Measurements from ENCODE around the gene ATRN.

The ATRN gene

GRCh38 chr20:3543901-3544507 lies 73.2 kb downstream of the ATRN start:
- H3K27ac ChIP-seq: no peak overlapping the region
- no peak for TF ChIP-seq ZFX (IDR thresholded peaks at IDR 0.05)
- TF ChIP-seq, protein P1, sequence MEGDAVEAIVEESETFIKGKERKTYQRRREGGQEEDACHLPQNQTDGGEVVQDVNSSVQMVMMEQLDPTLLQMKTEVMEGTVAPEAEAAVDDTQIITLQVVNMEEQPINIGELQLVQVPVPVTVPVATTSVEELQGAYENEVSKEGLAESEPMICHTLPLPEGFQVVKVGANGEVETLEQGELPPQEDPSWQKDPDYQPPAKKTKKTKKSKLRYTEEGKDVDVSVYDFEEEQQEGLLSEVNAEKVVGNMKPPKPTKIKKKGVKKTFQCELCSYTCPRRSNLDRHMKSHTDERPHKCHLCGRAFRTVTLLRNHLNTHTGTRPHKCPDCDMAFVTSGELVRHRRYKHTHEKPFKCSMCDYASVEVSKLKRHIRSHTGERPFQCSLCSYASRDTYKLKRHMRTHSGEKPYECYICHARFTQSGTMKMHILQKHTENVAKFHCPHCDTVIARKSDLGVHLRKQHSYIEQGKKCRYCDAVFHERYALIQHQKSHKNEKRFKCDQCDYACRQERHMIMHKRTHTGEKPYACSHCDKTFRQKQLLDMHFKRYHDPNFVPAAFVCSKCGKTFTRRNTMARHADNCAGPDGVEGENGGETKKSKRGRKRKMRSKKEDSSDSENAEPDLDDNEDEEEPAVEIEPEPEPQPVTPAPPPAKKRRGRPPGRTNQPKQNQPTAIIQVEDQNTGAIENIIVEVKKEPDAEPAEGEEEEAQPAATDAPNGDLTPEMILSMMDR (conservative IDR thresholded peaks at IDR 0.05): no peak

DNA sequence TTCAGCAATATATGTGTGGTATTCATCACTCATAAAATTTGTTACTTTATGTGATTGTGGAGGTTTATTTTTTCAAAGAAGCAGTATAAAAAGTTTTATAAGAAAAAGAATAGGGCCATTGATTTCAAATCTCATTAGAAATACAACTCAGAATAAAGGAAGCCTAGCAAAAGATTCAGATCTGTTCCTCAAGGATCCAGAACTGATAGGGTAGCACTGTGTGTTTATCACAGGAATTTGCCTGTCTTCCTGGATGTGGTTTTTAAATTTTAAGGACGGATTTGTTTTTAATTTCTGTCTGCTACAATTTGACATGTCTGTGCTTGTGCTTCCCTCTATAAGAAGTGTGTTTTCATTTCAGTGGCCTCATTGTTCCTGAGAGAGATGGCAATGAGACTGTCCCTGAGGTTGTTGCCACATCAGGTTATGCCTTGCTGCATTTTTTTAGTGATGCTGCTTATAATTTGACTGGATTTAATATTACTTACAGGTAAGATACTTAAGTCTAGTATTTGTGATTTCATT lies 74.6 kb downstream of the ATRN start:
- no peak for TF ChIP-seq ZFX (IDR thresholded peaks at IDR 0.05)
- TF ChIP-seq, protein P1 (conservative IDR thresholded peaks at IDR 0.05): no peak
- no peak overlapping the region for H3K27ac ChIP-seq

DNA sequence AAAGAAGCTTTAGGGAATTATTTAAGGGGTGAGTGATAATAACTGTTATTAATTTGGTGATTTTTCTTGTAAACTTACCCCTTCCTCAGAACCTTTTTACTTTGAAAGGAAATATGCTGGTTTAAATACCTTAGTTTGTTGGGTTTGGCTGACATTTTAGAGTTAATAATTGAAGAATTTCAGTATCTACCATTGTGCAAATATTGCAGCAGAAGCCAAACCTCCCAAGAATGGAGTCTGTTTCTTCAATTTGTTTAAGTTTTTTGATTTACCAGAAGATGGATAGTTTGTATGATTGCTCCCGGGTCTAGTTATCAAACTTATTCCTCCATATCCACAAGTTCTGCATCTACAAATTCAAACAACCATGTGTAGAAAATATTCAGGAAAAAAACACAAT lies 77.1 kb downstream of the ATRN start:
- H3K27ac ChIP-seq: no peak overlapping the region

DNA sequence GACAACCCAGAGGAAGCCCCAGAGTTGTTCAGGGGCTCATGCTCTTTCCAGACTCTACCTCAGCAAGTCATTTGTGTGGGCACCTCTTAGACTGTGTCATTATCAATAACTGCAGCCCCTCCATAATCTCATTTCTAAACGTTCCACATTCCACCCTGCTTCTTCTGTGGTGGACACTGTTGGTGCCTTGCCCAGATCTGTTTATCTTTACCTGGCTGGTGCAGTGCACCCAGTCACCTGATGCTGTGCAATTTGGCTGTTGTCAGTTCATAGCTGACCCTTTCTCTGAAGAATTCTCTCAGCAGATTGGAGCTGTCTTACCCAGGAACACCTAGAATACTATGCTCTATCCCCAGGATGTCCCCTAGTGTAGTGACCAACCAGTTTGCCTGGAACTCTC lies 80.0 kb downstream of the ATRN start:
- TF ChIP-seq, protein P1 (conservative IDR thresholded peaks at IDR 0.05): no peak
- H3K27ac ChIP-seq: no peak overlapping the region

More for the DNA sequence above, 77.1 kb downstream of the ATRN start:
- TF ChIP-seq ZFX (IDR thresholded peaks at IDR 0.05): no peak
- TF ChIP-seq, protein P1 (conservative IDR thresholded peaks at IDR 0.05): no peak

DNA sequence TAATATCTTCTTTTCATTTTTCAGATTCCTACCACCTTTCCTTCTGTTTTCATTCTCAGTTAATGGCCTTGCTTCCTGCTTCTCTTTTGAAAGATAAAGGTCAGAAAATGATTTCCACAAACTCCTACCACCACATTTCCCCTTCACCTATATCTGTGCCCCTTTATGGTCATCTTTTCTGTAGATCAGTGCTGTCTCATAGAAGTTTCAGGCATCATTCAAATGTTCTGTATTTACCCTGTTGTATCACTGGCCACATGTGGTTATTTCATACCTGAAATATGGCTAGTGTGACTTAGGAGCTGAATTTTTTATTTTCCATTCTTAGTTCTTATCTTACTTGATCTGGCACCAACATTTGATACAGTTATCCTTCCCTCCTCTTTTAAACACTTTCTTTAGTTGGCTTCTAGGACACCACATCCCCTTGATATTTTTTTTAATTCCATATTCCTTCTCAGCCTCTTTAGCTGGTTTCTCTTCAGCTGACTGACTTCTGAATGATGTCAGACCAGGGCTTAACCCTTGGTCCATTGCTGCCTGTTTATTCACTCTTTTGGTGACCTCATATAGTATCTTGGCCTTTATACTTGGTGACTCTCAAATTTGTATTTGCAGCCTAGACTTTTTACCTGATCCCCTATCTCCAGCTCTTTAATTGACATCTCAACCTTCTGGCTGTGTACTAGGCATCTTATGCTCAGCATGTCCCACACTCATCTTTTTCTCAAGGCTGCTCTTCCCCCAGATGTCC lies 81.0 kb downstream of the ATRN start:
- no peak overlapping the region for H3K27ac ChIP-seq
- no peak for TF ChIP-seq ZFX (IDR thresholded peaks at IDR 0.05)
- TF ChIP-seq, protein P1 (conservative IDR thresholded peaks at IDR 0.05): no peak

DNA sequence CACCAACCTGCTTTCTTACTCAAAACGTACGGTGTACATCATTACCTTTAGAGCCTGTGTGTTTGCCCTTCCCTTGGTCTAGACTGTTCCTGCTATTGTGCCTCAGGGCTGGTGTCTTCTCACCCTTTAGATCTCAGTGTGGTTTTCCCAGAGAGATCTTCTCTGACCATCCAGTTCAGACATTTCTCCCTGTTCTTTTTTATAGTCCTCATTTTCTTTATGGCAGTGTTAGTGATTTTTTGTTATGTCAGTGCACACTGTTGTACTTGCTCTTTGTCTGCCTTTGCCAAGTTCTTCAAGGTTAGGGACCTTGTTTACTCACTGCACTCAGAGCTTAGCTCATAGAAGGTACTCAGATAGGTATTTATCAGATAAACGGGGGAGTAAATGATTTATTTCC lies 82.8 kb downstream of the ATRN start:
- TF ChIP-seq, protein P1 (conservative IDR thresholded peaks at IDR 0.05): no peak
- no peak for TF ChIP-seq ZFX (IDR thresholded peaks at IDR 0.05)
- H3K27ac ChIP-seq: no peak overlapping the region

DNA sequence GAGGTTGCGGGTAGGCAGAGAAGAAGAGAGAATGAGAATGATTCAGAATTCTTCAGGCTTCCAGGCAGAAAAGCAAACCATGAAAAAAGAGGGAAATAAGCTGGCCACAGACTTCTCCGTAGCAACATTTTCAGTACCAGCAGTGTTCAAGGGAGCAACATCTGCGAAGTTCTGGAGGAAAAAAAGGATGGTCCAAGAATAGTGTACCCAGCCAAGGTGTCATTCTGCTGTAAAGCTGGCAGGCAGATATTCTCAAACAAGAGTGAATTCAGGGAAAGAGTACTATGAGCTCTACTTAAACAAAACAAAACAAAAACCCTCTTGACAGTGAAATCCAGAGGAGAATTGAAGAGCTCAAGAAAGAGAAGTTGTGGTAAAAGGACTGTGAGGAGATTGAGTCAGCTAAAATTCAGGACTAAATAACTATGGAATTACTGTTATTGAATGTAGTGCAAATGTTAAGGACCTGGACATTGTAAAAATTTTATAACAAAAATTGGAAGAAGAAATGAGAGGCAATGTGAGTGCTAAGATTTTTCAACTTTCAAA lies 86.5 kb downstream of the ATRN start:
- TF ChIP-seq, protein P1 (conservative IDR thresholded peaks at IDR 0.05): no peak
- no peak for TF ChIP-seq ZFX (IDR thresholded peaks at IDR 0.05)
- H3K27ac ChIP-seq: no peak overlapping the region

Data from C4-2B (cell line).